Endothelial cell of umbilical vein (primary cell): ENCODE data around the gene FMNL2. TPM values are rescaled to one million over a fixed set of nuclear protein-coding genes. Genes with fewer than 3 reads are reported as not detected.

Source experiments
- BruUV-seq: library from RNA; stranded (reverse); fragments of 400-500 nt; replicated peaks from 2 replicates; lab custom pipeline; 2021; lab: Mats Ljungman, UMichigan
- CTCF ChIA-PET: fragments of 300-600, 350-600 bp; sonication (Branson Sonifier 250); formaldehyde crosslinking; loops from one replicate; lab custom pipeline; 2021; ENCODE audit warnings: antibody characterized with exemption, inconsistent platforms; lab: Charles Lee
- POLR2A ChIA-PET: fragments of 300-600, 350-600 bp; sonication (Branson Sonifier 250); formaldehyde crosslinking; loops from one replicate; lab custom pipeline; 2021; ENCODE audit warnings: antibody characterized with exemption, inconsistent platforms; lab: Charles Lee
- DNase-seq: peaks from one replicate; pipeline ENCODE4 v3.0.0-alpha.2; 2011; ENCODE audit warnings: low read depth, low spot score
- FAIRE-seq: peaks from 2 replicates; lab custom pipeline; 2011; peaks lifted over from hg19 to GRCh38; lab: Jason Lieb, UNC
- H2AFZ ChIP-seq: 2 replicates; pipeline ENCODE4 v1.6.0; 2012; ENCODE audit warnings: low read depth, low read length, control low read depth, inconsistent platforms
- H3K27ac ChIP-seq: 2 replicates; pipeline ENCODE4 v1.5.1; 2011; ENCODE audit warnings: low read depth, mild to moderate bottlenecking, control low read depth, low read length, moderate library complexity; ENCODE audit not compliant: insufficient read depth
- H3K27me3 ChIP-seq, 2 experiments: 2 replicates each; pipeline versions ENCODE4 v1.6.0 to v1.6.1; 2011; ENCODE audit warnings: low read length in 2 of 2, mixed read lengths in 1 of 2; ENCODE audit not compliant: control insufficient read depth in 2 of 2, insufficient read depth in 2 of 2
- H3K36me3 ChIP-seq, 2 experiments: 2 replicates in 1 of 2; 3 replicates in 1 of 2; pipeline ENCODE4 v1.5.1; 2011; ENCODE audit warnings: low read length in 2 of 2, mild to moderate bottlenecking in 1 of 2, moderate library complexity in 1 of 2; ENCODE audit not compliant: control insufficient read depth in 2 of 2, insufficient read depth in 2 of 2; ENCODE audit errors: extremely low read depth in 1 of 2
- H3K4me1 ChIP-seq: 3 replicates; pipeline ENCODE4 v1.5.1; 2011; ENCODE audit warnings: mild to moderate bottlenecking, low read length; ENCODE audit not compliant: control insufficient read depth, insufficient read depth; ENCODE audit errors: extremely low read depth
- H3K4me2 ChIP-seq: 2 replicates; pipeline ENCODE4 v1.6.1; 2011; ENCODE audit warnings: low read length, control low read depth, mixed read lengths; ENCODE audit not compliant: insufficient read depth
- H3K4me3 ChIP-seq, 3 experiments: fragments of 200-600 bp in 1 of 3; sonication (generic), shearing (Covaris generic) in 1 of 3; replicated peaks in 1 of 3; 2 replicates each; pipeline ENCODE4 v1.5.1; 2011 to 2016; ENCODE audit warnings: control low read depth in 3 of 3, low read length in 3 of 3, mild to moderate bottlenecking in 2 of 3, inconsistent platforms in 1 of 3, low read depth in 1 of 3, moderate library complexity in 1 of 3; ENCODE audit not compliant: insufficient read depth in 1 of 3
- H3K79me2 ChIP-seq: 2 replicates; pipeline ENCODE4 v1.6.0; 2012; ENCODE audit warnings: low read length, inconsistent platforms; ENCODE audit not compliant: control insufficient read depth, insufficient read depth
- H3K9ac ChIP-seq: replicated peaks from 2 replicates; pipeline ENCODE3; 2011; ENCODE audit warnings: low read length, control low read depth; ENCODE audit not compliant: insufficient read depth; ENCODE audit errors: extremely low read depth
- H3K9me1 ChIP-seq: replicated peaks from 3 replicates; pipeline ENCODE4 v1.6.0; 2011; ENCODE audit warnings: mild to moderate bottlenecking, low read length; ENCODE audit not compliant: control insufficient read depth, insufficient read depth; ENCODE audit errors: extremely low read depth
- H3K9me3 ChIP-seq: replicated peaks from 2 replicates; pipeline ENCODE4 v1.5.1; 2012; ENCODE audit warnings: low read length, inconsistent platforms; ENCODE audit not compliant: control insufficient read depth, insufficient read depth
- H4K20me1 ChIP-seq: replicated peaks from 2 replicates; pipeline ENCODE3; 2011; ENCODE audit warnings: mild to moderate bottlenecking, low read length; ENCODE audit not compliant: control insufficient read depth, insufficient read depth; ENCODE audit errors: extremely low read depth
- EZH2 ChIP-seq: IDR thresholded peaks from 2 replicates; pipeline ENCODE4 v1.6.1; 2012; ENCODE audit warnings: borderline replicate concordance, low read depth, mild to moderate bottlenecking, moderate library complexity, low read length, inconsistent platforms; ENCODE audit not compliant: severe bottlenecking
- FOS ChIP-seq: IDR thresholded peaks from 2 replicates; pipeline ENCODE4 v1.6.1; 2011; ENCODE audit warnings: mild to moderate bottlenecking, low read length, moderate library complexity, borderline replicate concordance; ENCODE audit not compliant: insufficient read depth
- GATA2 ChIP-seq: IDR thresholded peaks from 2 replicates; pipeline ENCODE4 v1.7.0; 2011; ENCODE audit warnings: low read depth, mild to moderate bottlenecking, moderate library complexity, mixed read lengths, low read length; ENCODE audit not compliant: insufficient read length, insufficient read depth
- JUN ChIP-seq: IDR thresholded peaks from 2 replicates; pipeline ENCODE4 v1.6.1; 2011; ENCODE audit warnings: borderline replicate concordance, low read depth; ENCODE audit not compliant: insufficient read length, insufficient read depth
- MYC ChIP-seq: IDR thresholded peaks from one replicate; pipeline ENCODE4 v1.6.1; 2011; ENCODE audit warnings: mild to moderate bottlenecking, low read depth, low read length
- POLR2A ChIP-seq: IDR thresholded peaks from 2 replicates; pipeline ENCODE4 v1.6.1; 2012; ENCODE audit warnings: low read depth, mild to moderate bottlenecking, control low read depth, low read length
- POLR2AphosphoS5 ChIP-seq: IDR thresholded peaks from 2 replicates; pipeline ENCODE4 v1.6.1; 2012; ENCODE audit warnings: low read depth, mild to moderate bottlenecking, control low read depth, low read length, moderate library complexity; ENCODE audit not compliant: insufficient read depth
- dilution Hi-C: fragments of 300-500 bp; cut with MboI; formaldehyde crosslinking; loops from one replicate; pipeline ENCODE4 v1.15.0; 2019; ENCODE audit warnings: low sequenced_read_pairs; ENCODE audit not compliant: extremely low pct_ligation_motif_present
- intact Hi-C: fragments of 100-400 bp; cut with micrococcal nuclease; formaldehyde crosslinking; loops from one replicate; pipeline ENCODE4 v1.10.0; 2022
- polyA plus RNA-seq, 4 experiments: library from polyadenylated mRNA; depleted of rRNA in 3 of 4; stranded (reverse) in 3 of 4; unstranded in 1 of 4; fragments of >200 nt; gene quantifications; 2 replicates each; pipeline versions ENCODE4 v1.2.1 to v1.2.3, GENCODE V29; 2011 to 2012; ENCODE audit warnings: missing spikeins in 1 of 4
- total RNA-seq: library from RNA; stranded (reverse); gene quantifications from 2 replicates; pipeline ENCODE4 v1.2.3, GENCODE V29; 2021
- TF ChIP-seq, protein P1 (sequence below), 2 donors: IDR thresholded peaks; 1 replicate in 1 of 2; 2 replicates in 1 of 2; pipeline ENCODE4 v1.5.1; 2011; ENCODE audit warnings: low read length in 2 of 2, mild to moderate bottlenecking in 2 of 2, moderate library complexity in 2 of 2, control low read depth in 1 of 2, inconsistent platforms in 1 of 2, low read depth in 1 of 2; ENCODE audit not compliant: insufficient read depth in 1 of 2; ENCODE audit errors: extremely low read depth in 1 of 2
- TF ChIP-seq, protein P2 (sequence below): IDR thresholded peaks from 2 replicates; pipeline ENCODE4 v1.6.1; 2011; ENCODE audit not compliant: insufficient read depth, insufficient read length

FMNL2 gene
- total and polyA plus RNA-seq, 2 donors (not counting 3 experiments of a cell fraction or from before 2014, with no cell fraction given): 8.3 to 28.0 TPM

DNA sequence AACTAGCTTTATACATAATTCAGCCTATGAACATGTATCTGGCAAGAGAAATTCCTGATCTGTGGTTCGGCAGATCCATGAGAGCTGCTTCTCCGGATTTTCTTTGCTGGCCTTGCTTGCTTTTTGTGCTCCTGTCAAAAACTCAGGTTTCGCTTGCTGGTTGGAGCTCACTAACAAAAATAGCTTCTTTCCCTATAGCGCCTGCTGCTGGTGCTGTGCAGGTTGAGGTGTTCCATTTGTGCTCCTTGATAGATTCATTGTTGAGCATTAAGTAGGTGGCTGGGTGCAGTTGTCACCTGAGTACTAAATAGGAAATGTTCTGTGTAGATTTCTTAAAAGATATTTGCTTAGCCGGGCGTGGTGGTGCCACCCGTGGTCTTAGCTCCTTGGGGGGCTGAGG is 234.2 kb downstream of the FMNL2 start:
- CTCF ChIA-PET: interaction anchor here (0.8 kb wide), 1 partner anchor 15 kb away, joined by 3 read pairs; no protein-coding TSS in a partner anchor
- no peaks in the 10 kb centered on the region for H3K4me1 ChIP-seq
- BruUV-seq: no TSS peak
- no peak overlapping the region for H3K4me2 ChIP-seq
- no peaks in the 10 kb centered on the region for H3K79me2 ChIP-seq
- intact Hi-C loops (no loop called here), dilution Hi-C loops (no loop called here)
- H3K9me1 ChIP-seq: no peaks in the 10 kb centered on the region
- H3K9me3 ChIP-seq: no peaks in the 10 kb centered on the region
- FAIRE-seq (no peak), DNase-seq (no peak)
- H2AFZ ChIP-seq: no peak overlapping the region
- no peak overlapping the region for H3K9ac ChIP-seq
- TF ChIP-seq JUN (no peak), GATA2 (no peak), FOS (no peak), EZH2 (no peak), MYC (no peak), POLR2A (no peak), POLR2AphosphoS5 (no peak)
- TF ChIP-seq, protein P1, sequence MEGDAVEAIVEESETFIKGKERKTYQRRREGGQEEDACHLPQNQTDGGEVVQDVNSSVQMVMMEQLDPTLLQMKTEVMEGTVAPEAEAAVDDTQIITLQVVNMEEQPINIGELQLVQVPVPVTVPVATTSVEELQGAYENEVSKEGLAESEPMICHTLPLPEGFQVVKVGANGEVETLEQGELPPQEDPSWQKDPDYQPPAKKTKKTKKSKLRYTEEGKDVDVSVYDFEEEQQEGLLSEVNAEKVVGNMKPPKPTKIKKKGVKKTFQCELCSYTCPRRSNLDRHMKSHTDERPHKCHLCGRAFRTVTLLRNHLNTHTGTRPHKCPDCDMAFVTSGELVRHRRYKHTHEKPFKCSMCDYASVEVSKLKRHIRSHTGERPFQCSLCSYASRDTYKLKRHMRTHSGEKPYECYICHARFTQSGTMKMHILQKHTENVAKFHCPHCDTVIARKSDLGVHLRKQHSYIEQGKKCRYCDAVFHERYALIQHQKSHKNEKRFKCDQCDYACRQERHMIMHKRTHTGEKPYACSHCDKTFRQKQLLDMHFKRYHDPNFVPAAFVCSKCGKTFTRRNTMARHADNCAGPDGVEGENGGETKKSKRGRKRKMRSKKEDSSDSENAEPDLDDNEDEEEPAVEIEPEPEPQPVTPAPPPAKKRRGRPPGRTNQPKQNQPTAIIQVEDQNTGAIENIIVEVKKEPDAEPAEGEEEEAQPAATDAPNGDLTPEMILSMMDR (IDR thresholded peaks at IDR 0.05; ENCODE audit: extremely low read depth in 1 of 2, insufficient read depth in 1 of 2, low read depth in 1 of 2, low read length in 2 of 2): no peak
- TF ChIP-seq, protein P2, sequence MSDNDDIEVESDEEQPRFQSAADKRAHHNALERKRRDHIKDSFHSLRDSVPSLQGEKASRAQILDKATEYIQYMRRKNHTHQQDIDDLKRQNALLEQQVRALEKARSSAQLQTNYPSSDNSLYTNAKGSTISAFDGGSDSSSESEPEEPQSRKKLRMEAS: no peak
- no peaks in the 10 kb centered on the region for H3K36me3 ChIP-seq
- POLR2A ChIA-PET: interaction anchor here (0.7 kb wide), 1 partner anchor 80 kb away, joined by 3 read pairs; no protein-coding TSS in a partner anchor
- no peak overlapping the region for H3K27ac ChIP-seq
- H3K27me3 ChIP-seq: no peaks in the 10 kb centered on the region
- no peak overlapping the region for H3K4me3 ChIP-seq
- H4K20me1 ChIP-seq: no peaks in the 10 kb centered on the region
